HG02610 (cell line): Measurements from ENCODE around the gene HSD17B8.

Source experiments
- ATAC-seq: cut with Tn5 transposase; IDR thresholded peaks from one replicate; pipeline ENCODE4 v1.9.1; 2021; ENCODE audit warnings: mild to moderate bottlenecking, moderate library complexity; ENCODE audit not compliant: unreplicated experiment

The HSD17B8 gene

GRCh38 chr6:33236328-33236727 is 31.9 kb downstream of the HSD17B8 start:
- ATAC-seq: no peak

GRCh38 chr6:33236852-33237251 is 32.4 kb downstream of the HSD17B8 start:
- no peak for ATAC-seq

- no peak for ATAC-seq
Observed at GRCh38 chr6:33237741-33238140, 33.3 kb downstream of the HSD17B8 start.

- no peak for ATAC-seq
Observed at GRCh38 chr6:33241968-33242367, 37.5 kb downstream of the HSD17B8 start.

GRCh38 chr6:33243476-33243875 is 39.0 kb downstream of the HSD17B8 start:
- ATAC-seq: no peak

GRCh38 chr6:33247977-33248642 is 43.7 kb downstream of the HSD17B8 start:
- no peak for ATAC-seq

- ATAC-seq: no peak
Observed at GRCh38 chr6:33248643-33248931, 44.1 kb downstream of the HSD17B8 start.

GRCh38 chr6:33248932-33249731 is 44.7 kb downstream of the HSD17B8 start:
- peak; percentile 89 for ATAC-seq

- no peak for ATAC-seq
Observed at GRCh38 chr6:33249732-33250630, 45.5 kb downstream of the HSD17B8 start.

- ATAC-seq: no peak
Observed at GRCh38 chr6:33250731-33251130, 46.3 kb downstream of the HSD17B8 start.

- ATAC-seq: no peak
Observed at GRCh38 chr6:33251395-33252012, 47.0 kb downstream of the HSD17B8 start.

GRCh38 chr6:33252759-33253158 is 48.3 kb downstream of the HSD17B8 start:
- no peak for ATAC-seq

- no peak for ATAC-seq
Observed at GRCh38 chr6:33254591-33254990, 50.1 kb downstream of the HSD17B8 start.
